PC-3 (cell line): Measurements from ENCODE around the gene NT5DC1.

ENCODE experiments used
- CTCF ChIP-seq: fragments of 300-600 bp; sonication (generic); conservative IDR thresholded peaks from 2 replicates; pipeline ENCODE4 v1.5.1; 2017; ENCODE audit warnings: antibody characterized with exemption, low read depth, mild to moderate bottlenecking, low read length
- EZH2 ChIP-seq: fragments of 300-600 bp; sonication (generic); IDR thresholded peaks from one replicate; pipeline ENCODE4 v1.6.1; 2017; ENCODE audit warnings: antibody characterized with exemption, mild to moderate bottlenecking, low read length; ENCODE audit not compliant: unreplicated experiment
- EZH2phosphoT487 ChIP-seq: fragments of 300-600 bp; sonication (generic); IDR thresholded peaks from 2 replicates; pipeline ENCODE4 v1.6.1; 2018; ENCODE audit warnings: mild to moderate bottlenecking, antibody characterized with exemption, low read length, borderline replicate concordance

DNA sequence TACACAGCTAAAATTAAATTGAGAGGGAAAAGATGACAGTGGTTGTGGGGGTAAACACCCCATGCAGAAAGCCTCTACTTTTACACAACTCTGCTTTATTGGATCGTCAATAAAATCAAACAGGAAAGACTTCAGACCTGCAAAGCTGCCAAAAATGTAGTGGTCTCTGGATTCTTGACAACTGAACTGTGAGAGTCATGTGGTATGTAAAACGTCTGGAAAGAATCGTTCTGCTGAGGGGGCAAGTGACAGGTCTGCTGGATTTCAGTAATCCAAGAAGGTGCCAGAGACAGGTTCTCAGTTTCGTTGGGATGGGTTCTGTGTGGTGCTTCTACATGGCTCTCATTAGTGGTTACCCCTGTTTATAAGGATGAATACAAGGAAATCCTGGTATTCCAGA is 89.9 kb downstream of the NT5DC1 start:
- TF ChIP-seq CTCF (no peak), EZH2 (no peak), EZH2phosphoT487 (no peak)
